ENCODE data around the gene FRMPD1. TPM values are rescaled to one million over a fixed set of nuclear protein-coding genes. Genes with fewer than 3 reads are reported as not detected.

The FRMPD1 gene
- total RNA-seq, 1 experiment from 2014 or later = 0.26 TPM

DNA sequence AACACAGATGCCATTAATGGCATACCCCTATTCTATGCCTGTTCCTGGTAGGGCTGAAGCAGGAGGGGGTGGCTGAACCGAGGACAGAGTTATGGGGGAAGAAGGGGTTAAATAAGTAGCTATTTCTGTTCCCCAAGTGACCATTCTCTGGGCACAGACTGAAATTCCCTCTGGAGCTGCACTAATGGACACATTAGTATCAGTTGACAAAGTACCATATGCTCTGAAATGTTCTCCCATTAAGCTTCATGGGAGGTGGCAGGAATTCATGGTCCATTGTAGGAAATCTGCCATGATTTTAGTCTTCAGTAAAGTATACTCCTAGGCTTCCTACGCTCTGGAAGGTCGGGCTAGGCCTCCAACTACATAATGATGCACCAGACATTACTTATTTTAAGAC lies 10.5 kb upstream of the FRMPD1 start:
- Mint-ChIP-seq H3K36me3 (no peaks in the 10 kb centered on the region), H3K4me3 (no peak overlapping the region), H3K27ac (no peak overlapping the region), H3K27me3 (ENCODE audit: low read depth) (peaks cover 8% of the 10 kb centered on the region), H3K4me1 (peaks cover 5% of the 10 kb centered on the region), H3K9me3 (no peaks in the 10 kb centered on the region)
- TF ChIP-seq GABPB1 (CRISPR knock-in tag; IDR thresholded peaks at IDR 0.05) = no peak
- no peak for TF ChIP-seq CREB1 (CRISPR knock-in tag; IDR thresholded peaks at IDR 0.05)
- TF ChIP-seq MYBL2 (CRISPR knock-in tag; IDR thresholded peaks at IDR 0.05) = no peak
- no peak for TF ChIP-seq HMGA2 (CRISPR knock-in tag; IDR thresholded peaks at IDR 0.05)
- TF ChIP-seq JAZF1 (CRISPR knock-in tag; IDR thresholded peaks at IDR 0.05) = no peak
- no peak for TF ChIP-seq SOX15 (CRISPR knock-in tag; IDR thresholded peaks at IDR 0.05)
- TF ChIP-seq, protein P1, sequence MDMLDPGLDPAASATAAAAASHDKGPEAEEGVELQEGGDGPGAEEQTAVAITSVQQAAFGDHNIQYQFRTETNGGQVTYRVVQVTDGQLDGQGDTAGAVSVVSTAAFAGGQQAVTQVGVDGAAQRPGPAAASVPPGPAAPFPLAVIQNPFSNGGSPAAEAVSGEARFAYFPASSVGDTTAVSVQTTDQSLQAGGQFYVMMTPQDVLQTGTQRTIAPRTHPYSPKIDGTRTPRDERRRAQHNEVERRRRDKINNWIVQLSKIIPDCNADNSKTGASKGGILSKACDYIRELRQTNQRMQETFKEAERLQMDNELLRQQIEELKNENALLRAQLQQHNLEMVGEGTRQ (CRISPR knock-in tag; IDR thresholded peaks at IDR 0.05) = no peak
- TF ChIP-seq, protein P2, sequence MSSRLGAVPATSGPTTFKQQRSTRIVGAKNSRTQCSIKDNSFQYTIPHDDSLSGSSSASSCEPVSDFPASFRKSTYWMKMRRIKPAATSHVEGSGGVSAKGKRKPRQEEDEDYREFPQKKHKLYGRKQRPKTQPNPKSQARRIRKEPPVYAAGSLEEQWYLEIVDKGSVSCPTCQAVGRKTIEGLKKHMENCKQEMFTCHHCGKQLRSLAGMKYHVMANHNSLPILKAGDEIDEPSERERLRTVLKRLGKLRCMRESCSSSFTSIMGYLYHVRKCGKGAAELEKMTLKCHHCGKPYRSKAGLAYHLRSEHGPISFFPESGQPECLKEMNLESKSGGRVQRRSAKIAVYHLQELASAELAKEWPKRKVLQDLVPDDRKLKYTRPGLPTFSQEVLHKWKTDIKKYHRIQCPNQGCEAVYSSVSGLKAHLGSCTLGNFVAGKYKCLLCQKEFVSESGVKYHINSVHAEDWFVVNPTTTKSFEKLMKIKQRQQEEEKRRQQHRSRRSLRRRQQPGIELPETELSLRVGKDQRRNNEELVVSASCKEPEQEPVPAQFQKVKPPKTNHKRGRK (CRISPR knock-in tag; IDR thresholded peaks at IDR 0.05; ENCODE audit: borderline replicate concordance) = no peak
- no peak for TF ChIP-seq ZBTB21 (CRISPR knock-in tag; IDR thresholded peaks at IDR 0.05; ENCODE audit: borderline replicate concordance)
- no peak for TF ChIP-seq ZNF317 (CRISPR knock-in tag; IDR thresholded peaks at IDR 0.05; ENCODE audit: borderline replicate concordance, low read depth)
- no peak for TF ChIP-seq CDX4 (CRISPR knock-in tag; IDR thresholded peaks at IDR 0.05; ENCODE audit: borderline replicate concordance)
- TF ChIP-seq JUN (CRISPR knock-in tag; IDR thresholded peaks at IDR 0.05) = no peak
- no peak for TF ChIP-seq ETV6 (CRISPR knock-in tag; IDR thresholded peaks at IDR 0.05)
- no peak for TF ChIP-seq ELF4 (CRISPR knock-in tag; IDR thresholded peaks at IDR 0.05; ENCODE audit: low read depth)
- no peak for TF ChIP-seq FOXK1 (CRISPR knock-in tag; IDR thresholded peaks at IDR 0.05)
- TF ChIP-seq SMAD4 (CRISPR knock-in tag; IDR thresholded peaks at IDR 0.05) = no peak
- TF ChIP-seq NFATC4 (CRISPR knock-in tag; IDR thresholded peaks at IDR 0.05) = no peak
- TF ChIP-seq, protein P3, sequence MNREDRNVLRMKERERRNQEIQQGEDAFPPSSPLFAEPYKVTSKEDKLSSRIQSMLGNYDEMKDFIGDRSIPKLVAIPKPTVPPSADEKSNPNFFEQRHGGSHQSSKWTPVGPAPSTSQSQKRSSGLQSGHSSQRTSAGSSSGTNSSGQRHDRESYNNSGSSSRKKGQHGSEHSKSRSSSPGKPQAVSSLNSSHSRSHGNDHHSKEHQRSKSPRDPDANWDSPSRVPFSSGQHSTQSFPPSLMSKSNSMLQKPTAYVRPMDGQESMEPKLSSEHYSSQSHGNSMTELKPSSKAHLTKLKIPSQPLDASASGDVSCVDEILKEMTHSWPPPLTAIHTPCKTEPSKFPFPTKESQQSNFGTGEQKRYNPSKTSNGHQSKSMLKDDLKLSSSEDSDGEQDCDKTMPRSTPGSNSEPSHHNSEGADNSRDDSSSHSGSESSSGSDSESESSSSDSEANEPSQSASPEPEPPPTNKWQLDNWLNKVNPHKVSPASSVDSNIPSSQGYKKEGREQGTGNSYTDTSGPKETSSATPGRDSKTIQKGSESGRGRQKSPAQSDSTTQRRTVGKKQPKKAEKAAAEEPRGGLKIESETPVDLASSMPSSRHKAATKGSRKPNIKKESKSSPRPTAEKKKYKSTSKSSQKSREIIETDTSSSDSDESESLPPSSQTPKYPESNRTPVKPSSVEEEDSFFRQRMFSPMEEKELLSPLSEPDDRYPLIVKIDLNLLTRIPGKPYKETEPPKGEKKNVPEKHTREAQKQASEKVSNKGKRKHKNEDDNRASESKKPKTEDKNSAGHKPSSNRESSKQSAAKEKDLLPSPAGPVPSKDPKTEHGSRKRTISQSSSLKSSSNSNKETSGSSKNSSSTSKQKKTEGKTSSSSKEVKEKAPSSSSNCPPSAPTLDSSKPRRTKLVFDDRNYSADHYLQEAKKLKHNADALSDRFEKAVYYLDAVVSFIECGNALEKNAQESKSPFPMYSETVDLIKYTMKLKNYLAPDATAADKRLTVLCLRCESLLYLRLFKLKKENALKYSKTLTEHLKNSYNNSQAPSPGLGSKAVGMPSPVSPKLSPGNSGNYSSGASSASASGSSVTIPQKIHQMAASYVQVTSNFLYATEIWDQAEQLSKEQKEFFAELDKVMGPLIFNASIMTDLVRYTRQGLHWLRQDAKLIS (CRISPR knock-in tag; IDR thresholded peaks at IDR 0.05; ENCODE audit: borderline replicate concordance) = no peak
- no peak for DNase-seq (ENCODE audit: low spot score)
- ChIA-PET POLR2A (no interaction called here), CTCF (interaction anchor here (1.4 kb wide), 1 partner anchor 28 kb away, joined by 3 read pairs; no protein-coding TSS in a partner anchor)
- no peak for ATAC-seq

DNA sequence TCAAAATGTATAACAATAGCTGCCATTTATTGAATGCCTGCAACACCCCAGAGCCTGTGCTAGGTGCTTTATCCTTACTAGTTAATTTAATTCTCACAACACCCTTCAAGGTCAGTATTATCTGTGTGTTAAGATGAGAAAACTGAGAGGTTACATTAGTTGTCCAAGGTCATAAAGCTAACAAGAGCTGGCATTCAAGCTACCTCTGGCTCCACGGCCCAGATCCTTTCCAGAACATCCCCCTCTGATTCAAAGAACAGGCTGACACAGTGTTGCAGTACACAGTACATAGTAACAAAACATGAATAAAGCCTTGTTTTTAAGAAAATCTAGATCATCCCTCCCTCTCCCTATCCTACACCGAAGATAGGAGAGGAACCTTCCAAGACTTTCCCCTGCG lies 9.4 kb upstream of the FRMPD1 start:
- ChIA-PET CTCF (no interaction called here), POLR2A (interaction anchor here (0.6 kb wide), 1 partner anchor 26 kb away, joined by 5 read pairs; no protein-coding TSS in a partner anchor)
- Mint-ChIP-seq H3K4me3 (no peak overlapping the region), H3K36me3 (no peaks in the 10 kb centered on the region), H3K27ac (no peak overlapping the region), H3K27me3 (ENCODE audit: low read depth) (peaks cover 19% of the 10 kb centered on the region), H3K9me3 (no peaks in the 10 kb centered on the region), H3K4me1 (peaks cover 5% of the 10 kb centered on the region)
- no peak for ATAC-seq
- no peak for DNase-seq (ENCODE audit: low spot score)
- TF ChIP-seq CTCF (IDR thresholded peaks at IDR 0.05) (no peak), NR2C2 (CRISPR knock-in tag; IDR thresholded peaks at IDR 0.05) (no peak), KAT7 (CRISPR knock-in tag; IDR thresholded peaks at IDR 0.05; ENCODE audit: borderline replicate concordance) (no peak), ZNF121 (CRISPR knock-in tag; IDR thresholded peaks at IDR 0.05) (no peak), GABPB1 (CRISPR knock-in tag; IDR thresholded peaks at IDR 0.05) (no peak), OVOL2 (CRISPR knock-in tag; IDR thresholded peaks at IDR 0.05; ENCODE audit: borderline replicate concordance) (no peak)
- TF ChIP-seq, protein P4, sequence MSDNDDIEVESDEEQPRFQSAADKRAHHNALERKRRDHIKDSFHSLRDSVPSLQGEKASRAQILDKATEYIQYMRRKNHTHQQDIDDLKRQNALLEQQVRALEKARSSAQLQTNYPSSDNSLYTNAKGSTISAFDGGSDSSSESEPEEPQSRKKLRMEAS (CRISPR knock-in tag; IDR thresholded peaks at IDR 0.05) = no peak
- TF ChIP-seq, protein P5, sequence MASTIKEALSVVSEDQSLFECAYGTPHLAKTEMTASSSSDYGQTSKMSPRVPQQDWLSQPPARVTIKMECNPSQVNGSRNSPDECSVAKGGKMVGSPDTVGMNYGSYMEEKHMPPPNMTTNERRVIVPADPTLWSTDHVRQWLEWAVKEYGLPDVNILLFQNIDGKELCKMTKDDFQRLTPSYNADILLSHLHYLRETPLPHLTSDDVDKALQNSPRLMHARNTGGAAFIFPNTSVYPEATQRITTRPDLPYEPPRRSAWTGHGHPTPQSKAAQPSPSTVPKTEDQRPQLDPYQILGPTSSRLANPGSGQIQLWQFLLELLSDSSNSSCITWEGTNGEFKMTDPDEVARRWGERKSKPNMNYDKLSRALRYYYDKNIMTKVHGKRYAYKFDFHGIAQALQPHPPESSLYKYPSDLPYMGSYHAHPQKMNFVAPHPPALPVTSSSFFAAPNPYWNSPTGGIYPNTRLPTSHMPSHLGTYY (CRISPR knock-in tag; IDR thresholded peaks at IDR 0.05) = no peak
- TF ChIP-seq, protein P6, sequence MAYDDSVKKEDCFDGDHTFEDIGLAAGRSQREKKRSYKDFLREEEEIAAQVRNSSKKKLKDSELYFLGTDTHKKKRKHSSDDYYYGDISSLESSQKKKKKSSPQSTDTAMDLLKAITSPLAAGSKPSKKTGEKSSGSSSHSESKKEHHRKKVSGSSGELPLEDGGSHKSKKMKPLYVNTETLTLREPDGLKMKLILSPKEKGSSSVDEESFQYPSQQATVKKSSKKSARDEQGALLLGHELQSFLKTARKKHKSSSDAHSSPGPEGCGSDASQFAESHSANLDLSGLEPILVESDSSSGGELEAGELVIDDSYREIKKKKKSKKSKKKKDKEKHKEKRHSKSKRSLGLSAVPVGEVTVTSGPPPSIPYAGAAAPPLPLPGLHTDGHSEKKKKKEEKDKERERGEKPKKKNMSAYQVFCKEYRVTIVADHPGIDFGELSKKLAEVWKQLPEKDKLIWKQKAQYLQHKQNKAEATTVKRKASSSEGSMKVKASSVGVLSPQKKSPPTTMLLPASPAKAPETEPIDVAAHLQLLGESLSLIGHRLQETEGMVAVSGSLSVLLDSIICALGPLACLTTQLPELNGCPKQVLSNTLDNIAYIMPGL (CRISPR knock-in tag; IDR thresholded peaks at IDR 0.05) = no peak
